ENCODE data around the gene SYTL5.

SYTL5 gene

GRCh38 chrX:38151441-38151840 is 145.1 kb downstream of the SYTL5 start:
- no peak for DNase-seq

- no peak for DNase-seq
These were observed 148.0 kb downstream of the SYTL5 start for GRCh38 chrX:38154340-38154739.

- no peak for DNase-seq
These were observed 148.5 kb downstream of the SYTL5 start for GRCh38 chrX:38154818-38155217.

GRCh38 chrX:38156838-38157237 is 150.5 kb downstream of the SYTL5 start:
- DNase-seq, result no peak

GRCh38 chrX:38163193-38163592 is 156.8 kb downstream of the SYTL5 start:
- no peak for DNase-seq

- no peak for DNase-seq
These were observed 158.7 kb downstream of the SYTL5 start for GRCh38 chrX:38165023-38165422.

- no peak for DNase-seq
These were observed 160.2 kb downstream of the SYTL5 start for GRCh38 chrX:38166478-38167083.

GRCh38 chrX:38170556-38170955 is 164.2 kb downstream of the SYTL5 start:
- no peak for DNase-seq

- no peak for DNase-seq
These were observed 166.2 kb downstream of the SYTL5 start for GRCh38 chrX:38172596-38172995.

GRCh38 chrX:38175139-38175538 is 168.8 kb downstream of the SYTL5 start:
- DNase-seq, result no peak

- no peak for DNase-seq
These were observed 172.0 kb downstream of the SYTL5 start for GRCh38 chrX:38178396-38178795.
